HG02571 (cell line): Measurements from ENCODE around the gene PRADC1.

Experiments
- ATAC-seq: cut with Tn5 transposase; IDR thresholded peaks from one replicate; pipeline ENCODE4 v1.9.1; 2021; ENCODE audit warnings: mild to moderate bottlenecking, moderate library complexity; ENCODE audit not compliant: unreplicated experiment

PRADC1 gene

DNA sequence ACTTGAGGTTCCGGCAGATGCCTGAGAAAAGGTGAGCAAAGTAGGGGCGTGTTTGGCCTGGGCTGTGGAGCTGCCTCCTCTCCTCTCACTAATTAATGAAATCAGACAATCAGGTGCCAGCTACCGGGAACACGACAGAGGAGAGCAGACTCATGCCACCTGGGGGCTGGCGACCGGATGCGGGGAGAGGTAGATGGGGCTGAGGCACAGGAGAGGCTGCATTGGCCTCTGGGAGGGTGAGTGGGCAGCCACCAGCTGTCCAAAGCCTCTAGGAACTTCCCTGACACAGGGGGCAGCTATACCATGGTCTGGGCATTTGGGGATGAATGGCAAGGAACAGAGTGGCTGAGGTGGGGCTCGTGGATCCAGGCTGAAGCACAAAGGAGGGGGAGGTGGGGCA, 26.2 kb upstream of the PRADC1 start:
- no peak for ATAC-seq

DNA sequence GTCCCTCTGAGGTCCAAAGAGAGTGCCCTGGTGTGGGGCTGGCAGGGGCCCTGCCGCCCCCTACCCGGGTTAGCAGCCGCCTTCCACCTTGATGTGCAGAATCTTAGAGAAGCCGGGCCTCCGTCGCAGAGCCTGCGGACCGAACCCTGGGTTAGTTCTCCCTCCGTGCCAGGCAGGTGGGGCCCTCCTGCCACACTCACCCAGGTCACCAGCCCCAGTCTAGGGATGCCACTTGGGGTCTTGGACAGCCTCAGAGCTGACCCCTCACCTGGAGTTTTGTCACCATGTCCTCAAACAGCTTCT, 25.8 kb upstream of the PRADC1 start:
- no peak for ATAC-seq

DNA sequence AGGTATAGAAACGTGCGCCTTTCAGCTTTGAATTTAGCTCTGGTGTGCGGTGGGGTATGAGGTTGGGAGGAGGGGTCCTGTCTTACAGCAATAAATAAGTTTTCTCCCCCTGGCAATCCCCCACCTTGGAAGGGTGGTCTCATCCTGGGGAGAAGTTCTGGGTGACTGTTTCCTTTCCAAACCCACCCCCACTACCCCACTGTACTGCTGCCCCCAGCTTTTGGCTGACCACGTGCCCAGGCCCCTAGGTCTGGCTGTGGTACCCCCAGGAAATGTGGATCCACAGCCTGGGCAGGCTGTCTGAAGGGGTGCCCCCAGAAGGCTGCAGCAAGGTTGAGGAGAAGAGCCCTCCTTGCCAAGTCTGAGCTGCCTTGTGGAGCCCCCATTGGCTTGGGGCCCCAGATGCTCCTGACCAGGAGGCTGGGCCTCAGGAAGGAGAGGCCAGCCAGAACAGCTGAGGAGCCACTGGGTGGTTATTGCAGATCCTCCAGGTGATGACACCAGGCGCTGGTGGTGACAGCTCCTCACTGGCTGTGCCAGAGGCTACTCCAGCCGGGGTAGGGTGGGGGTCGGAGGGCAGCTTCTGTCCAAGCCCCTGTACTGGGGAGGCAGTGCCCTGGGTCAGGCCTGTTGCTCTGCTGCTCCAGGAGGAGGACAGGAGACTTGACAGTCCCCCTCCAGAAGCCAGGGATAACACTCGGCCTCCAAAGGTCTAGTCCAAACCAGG, 25.3 kb upstream of the PRADC1 start:
- no peak for ATAC-seq

DNA sequence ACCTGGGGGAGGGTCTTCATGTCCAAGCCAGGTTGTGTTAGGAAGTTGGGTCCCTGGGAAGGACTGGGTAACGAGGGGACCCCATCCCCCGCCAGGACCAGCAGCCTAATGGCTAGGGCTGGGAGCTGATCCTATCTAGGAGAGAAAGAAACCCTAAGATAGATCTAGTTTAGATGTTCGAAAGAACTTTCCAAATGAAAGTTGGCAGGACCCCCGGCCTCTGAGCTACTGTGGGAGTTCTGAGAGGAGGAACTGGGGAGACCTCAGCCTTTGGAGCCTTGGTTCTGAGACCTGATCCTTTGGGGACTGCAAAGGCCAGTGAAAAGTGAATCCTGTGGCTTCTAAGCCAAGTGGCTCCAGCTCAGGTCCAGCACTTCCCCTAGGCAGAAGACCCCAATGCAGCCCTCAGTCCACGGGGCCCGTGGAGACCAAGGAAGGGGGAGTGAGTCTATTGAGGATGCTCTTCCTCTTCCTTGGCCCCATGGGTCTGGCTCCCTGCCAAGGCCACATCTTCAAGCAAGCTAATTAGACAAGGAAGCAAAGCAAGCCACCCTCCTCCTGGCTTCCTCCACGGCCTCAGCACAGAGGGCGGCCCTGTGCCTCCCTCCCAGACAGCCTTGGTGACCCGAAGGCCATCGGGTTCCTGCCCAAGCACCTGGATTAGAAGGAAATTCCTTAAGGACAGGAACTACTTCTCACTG, 24.5 kb upstream of the PRADC1 start:
- ATAC-seq, result no peak

DNA sequence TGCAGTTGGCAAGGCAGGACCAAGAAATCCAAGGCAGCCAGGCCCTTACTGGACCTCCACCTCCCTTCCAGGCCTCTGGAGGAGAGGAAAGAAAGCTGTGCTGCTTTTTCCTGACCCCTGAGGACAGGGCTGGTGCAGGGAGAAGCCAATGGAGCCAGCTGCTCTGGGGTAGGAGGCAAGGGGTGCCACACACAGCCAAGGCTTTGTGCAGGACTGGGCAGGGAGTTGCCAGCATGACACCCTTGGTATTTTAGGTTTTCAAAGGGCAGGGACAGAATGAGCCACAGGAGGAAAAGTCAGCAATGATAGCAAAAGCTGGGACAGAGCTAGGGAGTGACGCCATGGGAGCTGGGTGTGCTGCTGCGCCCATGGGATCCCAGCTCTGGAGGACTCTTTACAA, 24.0 kb upstream of the PRADC1 start:
- ATAC-seq, result no peak

DNA sequence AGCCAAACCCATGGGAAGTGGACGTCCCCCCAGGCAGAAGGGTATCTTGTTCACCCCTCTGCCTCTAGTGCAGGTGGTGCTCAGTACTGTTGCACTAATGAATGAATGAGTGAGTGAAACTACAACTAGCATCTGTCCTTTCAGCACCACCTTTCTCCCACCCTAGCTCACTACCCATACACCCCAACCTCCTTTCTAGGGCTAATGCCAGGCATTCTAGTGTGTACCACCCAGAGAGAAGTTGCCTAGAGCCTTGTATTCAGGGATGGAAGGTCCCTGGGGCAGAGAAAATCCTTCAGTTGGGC, 23.5 kb upstream of the PRADC1 start:
- no peak for ATAC-seq

DNA sequence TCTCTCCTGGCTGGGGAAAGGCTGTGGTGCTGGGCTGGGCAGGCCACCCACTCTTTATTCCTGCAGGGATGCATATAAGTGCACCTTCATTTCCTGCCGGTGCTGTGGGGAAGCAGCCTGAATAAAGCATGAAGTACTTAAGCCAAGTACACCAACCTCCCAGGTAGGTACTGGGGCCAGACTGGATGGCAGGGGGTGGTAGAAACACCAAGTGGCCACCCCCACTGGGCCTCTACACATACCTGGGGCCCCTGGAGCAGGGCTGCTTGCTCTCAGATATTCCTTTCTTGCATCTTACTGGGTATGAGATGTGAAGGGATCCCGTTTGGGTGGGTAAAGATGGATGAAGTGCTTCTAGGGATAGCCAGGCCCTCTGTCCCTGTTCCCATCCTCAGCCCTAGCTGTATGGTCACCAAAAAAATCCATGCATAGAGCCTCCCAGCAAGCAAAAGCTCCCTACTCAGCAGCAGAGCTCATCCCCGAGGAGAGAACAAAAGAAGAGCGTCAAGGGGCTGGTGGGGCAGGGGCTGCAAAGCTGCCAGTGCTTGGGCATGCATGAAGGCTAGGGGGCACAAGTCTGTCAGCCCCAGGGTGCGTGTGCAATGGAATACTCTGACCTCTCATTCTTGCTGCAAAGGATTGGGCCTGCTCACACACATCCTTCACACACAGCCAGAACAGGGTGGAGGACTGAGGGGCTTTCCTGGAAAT, 23.0 kb upstream of the PRADC1 start:
- no peak for ATAC-seq

DNA sequence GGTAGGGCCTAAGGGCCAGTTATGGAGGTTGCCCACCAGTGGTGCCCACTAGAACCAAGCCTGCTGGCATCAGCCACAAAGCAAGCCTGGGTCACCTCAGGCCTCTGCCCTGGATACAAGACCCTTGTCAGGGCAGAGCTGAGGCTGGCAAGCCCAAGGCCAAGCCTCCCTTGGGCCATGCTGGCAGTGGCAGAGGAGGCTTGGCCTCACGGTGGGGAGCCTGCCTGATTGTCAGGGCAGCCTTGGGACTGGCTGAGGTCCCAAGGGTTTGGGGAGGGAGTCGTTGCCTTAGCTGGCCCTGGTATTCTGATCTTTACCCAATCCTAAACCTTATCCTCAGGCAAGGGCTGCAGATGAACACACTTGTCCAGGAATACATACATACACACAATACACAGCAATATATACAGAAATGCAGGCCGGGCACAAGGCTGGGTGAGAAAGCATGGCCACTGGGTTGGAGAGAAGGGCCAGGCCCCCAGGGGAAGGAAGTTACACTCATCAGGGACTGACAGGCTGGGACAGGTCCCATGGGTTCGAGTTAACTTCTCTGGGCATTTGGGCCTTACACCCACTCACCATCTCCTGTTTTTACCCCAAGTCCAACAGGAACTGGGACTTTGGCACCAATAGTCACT, 22.1 kb upstream of the PRADC1 start:
- ATAC-seq, result no peak

DNA sequence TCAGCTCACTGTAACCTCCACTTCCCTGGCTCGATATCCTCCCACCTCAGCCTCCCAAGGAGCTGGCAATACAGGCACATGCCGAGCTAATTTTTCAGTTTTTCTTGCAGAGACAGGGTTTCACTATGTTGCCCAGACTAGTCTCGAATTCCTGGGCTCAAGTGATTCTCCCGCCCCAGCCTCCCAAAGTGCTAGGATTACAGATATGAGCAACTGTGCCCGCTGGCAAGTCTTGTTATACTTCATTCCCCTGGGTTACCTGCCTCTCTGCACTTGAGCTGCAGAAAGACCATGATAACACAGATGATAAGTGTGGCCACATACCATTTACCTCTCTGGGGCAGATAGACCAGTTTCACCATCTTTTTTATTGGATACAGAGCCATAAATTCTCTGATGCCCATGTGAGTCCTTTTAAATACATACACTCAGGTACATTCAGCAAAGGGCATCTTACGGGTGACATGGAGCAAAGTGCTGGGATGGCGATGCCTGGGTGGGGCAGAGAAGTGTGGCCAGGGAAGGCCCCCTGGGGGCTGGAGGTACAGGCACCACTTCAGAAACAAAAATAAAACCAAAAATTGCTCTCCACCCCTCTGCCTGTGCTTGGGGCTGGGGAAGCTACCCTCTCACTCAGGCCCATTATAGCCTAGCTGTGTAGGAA, 21.4 kb upstream of the PRADC1 start:
- ATAC-seq, result no peak

DNA sequence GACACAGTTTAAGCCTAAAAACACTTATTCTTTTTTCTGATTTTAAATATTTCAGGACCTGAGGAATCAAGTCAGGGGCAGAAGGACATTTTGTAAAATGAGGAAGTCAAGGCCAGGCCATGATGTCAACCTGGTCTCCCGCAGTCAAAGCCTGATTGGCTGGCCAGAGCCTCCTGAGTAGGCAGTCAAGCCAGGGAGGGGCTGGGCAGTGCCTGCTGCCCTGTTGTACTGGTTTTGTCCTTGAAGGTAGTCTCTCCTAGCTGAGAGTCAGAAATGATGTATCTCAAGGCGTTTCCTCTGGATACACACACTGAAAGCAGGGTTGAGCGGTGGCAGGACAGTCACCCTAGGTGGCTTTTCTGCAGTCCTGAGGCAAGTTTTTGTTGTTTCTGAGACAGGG, 20.9 kb upstream of the PRADC1 start:
- ATAC-seq, result no peak

DNA sequence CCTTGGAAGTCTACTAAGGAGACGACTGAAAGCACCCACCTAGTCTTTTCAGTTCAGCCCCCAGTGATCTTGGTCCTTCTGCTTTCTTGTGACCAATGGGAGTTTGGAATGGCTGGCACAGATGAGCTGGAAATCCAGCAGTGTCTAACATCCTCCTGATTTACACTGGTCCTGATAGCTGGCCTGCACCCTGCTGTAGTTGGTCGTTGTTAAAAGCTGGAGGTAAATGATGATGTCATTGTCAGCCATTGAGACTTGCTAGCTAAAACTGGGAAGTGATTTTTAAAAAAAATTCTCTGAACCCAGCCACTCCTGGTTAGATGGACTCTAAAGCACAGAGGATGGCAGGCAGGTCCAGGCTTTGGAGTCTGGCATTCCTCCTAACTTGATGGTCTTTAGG, 20.4 kb upstream of the PRADC1 start:
- ATAC-seq, result no peak

DNA sequence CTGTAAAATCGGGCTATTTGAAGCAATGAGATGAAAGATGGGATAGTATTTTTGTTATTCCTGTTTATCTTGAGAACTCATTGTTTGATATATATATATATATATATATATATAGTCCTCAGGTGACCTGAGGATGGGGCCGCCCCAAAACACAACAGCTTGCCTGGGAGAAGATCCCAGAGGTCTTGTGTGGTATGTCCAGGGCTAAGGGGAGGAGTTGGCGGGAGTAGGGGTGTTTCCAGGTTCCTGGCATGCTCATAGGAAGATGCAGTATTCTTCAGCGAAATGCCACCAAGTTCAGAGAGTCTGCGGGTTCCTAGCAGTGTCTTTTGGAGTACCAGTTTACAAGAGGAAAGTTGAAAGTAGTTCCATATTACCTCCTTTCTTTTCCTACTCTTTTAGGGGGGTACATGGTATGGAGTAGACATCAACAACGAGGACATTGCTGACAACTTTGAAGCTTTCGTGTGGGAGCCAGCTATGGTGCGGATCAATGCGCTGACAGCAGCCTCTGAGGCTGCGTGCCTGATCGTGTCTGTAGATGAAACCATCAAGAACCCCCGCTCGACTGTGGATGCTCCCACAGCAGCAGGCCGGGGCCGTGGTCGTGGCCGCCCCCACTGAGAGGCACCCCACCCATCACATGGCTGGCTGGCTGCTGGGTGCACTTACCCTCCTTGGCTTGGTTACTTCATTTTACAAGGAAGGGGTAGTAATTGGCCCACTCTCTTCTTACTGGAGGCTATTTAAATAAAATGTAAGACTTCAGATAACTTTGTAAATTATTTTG, 19.4 kb upstream of the PRADC1 start:
- ATAC-seq, result no peak

DNA sequence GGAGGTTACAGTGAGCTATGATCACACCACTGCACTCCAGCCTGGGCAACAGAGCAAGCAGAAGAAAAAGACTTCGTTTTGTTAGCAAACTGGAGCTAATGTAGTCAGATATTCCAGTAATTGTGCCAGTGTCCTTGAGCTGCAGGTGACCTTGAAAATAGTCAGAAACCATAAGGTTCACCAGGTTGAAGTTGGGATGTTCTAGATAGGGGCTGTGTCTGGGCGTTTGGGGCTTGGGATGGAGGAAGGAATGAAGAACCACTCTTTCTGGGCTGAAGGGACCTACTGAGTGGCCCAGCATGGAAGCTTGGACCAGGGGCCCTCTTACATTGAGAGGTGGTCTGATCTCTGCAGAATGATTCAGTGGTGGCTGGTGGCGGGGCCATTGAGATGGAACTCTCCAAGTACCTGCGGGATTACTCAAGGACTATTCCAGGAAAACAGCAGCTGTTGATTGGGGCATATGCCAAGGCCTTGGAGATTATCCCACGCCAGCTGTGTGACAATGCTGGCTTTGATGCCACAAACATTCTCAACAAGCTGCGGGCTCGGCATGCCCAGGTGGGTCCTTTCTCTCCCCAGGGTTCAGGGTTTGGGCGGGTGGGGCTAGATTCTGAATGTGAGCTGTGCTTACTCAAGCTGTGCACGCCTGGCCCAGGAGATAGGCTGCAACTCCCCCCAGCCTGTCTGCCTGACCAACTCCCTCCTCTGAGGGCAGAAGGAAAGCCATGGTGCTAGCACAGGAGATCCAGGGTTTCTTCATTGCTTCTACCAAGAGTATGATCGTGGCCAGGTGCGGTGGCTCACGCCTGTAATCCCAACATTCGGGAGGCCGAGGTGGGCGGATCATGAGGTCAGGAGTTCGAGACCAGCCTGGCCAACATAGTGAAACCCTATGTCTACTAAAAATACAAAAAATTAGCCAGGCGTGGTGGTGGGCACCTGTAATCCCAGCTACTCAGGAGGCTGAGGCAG, 18.1 kb upstream of the PRADC1 start:
- no peak for ATAC-seq

DNA sequence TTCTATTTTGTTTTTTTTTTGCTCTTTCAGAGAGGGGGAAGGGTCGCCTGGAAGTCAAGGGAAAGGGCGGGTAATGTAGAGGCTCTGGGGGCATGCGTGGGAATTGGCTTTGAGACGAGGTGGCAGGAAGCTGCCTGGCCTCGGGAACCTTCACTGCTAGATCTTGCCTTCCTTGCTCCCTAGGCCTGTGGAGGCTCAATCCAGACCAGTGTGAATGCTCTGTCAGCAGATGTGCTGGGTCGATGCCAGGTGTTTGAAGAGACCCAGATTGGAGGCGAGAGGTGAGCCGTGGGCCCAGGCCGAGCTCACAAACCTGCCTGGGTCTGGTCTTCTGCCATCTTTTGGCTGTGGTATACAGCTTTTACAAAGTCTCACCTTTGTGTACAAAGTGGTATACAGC, 16.6 kb upstream of the PRADC1 start:
- ATAC-seq, result no peak

DNA sequence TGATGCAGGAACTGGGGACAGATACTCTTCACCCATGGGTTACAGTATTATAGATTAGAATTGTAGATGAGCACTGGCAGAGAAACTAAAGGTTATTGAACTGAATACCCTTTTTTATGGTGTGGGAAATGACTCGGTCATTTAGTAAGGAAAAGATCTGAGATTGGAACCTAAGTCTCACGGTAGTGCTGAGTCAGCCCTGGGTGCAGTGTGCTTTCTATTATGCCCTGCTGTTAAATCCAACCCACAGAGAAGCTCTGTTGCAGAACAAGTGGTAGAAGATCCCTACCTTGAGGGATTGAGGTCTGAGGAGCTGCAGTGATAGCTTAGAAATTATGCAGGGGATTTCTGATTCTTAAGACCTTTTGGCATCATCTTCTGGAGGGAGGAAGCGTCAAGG, 13.8 kb upstream of the PRADC1 start:
- no peak for ATAC-seq

DNA sequence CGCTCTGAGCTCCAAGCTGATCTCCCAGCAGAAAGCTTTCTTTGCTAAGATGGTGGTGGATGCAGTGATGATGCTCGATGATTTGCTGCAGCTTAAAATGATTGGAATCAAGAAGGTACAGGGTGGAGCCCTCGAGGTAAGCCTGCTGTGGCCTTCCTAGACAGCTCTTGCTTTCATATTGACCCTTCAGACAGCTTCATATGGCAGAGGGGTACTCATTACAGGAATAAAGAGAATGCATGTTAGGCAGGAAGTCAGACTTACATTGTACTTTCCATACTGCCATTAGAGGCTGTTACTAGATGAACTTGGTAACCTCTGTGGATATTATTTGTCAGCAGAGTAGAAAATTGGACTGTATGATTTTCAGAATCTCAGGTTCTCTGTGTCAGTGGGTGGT, 11.5 kb upstream of the PRADC1 start:
- ATAC-seq, result no peak

DNA sequence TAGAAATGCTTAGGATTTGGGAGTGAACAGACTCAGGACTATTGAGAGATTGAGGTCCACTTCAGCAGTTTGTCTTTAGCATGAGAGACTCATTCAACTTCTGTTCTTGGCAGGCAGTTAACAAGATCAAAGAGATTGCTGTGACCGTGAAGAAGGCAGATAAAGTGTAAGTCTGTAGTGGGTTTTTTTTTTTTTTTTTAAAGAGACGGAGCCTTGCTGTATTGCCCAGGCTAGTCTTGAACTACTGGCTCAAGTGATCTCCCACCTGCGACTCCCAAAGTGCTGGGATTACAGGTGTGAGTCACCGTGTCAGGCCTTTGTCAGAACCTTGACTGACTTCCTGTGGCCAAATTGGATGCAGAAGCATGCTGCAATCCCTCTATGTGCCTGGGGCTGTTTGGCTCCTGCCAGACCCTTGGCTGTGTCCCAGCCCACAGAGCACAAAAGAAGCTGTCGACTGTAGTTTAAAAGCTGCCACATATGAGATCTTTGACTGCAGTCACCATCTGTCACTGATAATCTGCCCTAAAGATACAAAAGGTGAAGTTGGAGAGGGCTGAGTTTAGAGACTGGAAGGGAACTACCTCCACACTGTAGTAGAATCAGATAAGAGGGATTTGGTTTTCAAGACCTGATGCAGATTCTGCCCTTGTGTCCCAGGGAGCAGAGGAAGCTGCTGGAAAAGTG, 11.0 kb upstream of the PRADC1 start:
- no peak for ATAC-seq

DNA sequence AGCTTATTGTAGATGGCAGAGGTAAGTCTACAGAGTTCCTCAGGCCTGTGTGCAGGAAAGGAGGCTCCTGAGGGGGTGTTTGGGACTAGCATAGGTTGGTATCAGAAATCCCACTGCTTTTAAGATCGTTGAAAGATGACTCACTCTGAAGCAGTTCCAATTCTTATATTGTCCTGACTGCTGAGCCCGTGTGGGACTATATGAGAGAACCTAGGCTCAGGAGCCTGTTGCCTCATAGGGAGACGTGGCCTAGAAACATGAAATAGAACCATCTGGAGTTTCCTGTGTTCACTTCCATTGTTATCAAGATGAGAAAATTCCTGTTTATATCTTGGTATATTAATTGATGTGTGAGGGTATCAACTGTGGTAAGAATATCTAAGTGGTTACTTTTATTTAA, 6.7 kb upstream of the PRADC1 start:
- no peak for ATAC-seq

DNA sequence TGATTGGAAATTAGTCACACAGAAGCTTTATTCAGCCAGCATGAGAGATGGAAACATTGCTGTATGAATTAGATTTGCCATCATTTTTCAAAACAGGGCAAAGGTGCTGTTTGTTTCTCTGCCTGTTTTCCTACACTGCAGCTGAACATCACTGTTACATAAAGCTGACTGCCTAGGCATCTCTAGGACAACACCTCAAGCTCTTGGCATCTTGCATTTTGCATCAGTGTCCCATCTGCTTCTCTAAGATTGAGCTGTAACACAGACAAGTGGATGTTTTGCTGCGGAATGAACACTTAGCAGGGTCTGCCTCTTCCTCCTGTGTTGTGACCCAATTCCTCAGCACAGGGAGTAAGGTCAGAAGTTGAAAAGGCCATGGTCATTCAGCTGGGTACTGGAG, 5.9 kb upstream of the PRADC1 start:
- no peak for ATAC-seq
